Calu3 (cell line): Measurements from ENCODE around the gene ABCG1. TPM values are rescaled to one million over a fixed set of nuclear protein-coding genes. Genes with fewer than 3 reads are reported as not detected.

Source experiments
- BruUV-seq: library from RNA; stranded (reverse); fragments of 400-500 nt; replicated peaks from 2 replicates; lab custom pipeline; 2021; lab: Mats Ljungman, UMichigan
- CTCF ChIA-PET: fragments of 300-600 bp; sonication (Branson Sonifier 250); formaldehyde crosslinking; loops from one replicate; lab custom pipeline; 2022; ENCODE audit warnings: antibody characterized with exemption; lab: Charles Lee
- DNase-seq: peaks from one replicate; pipeline ENCODE4 v3.0.0; 2022
- H3K27ac Mint-ChIP-seq: one replicate; pipeline ENCODE4 v1.8.0; 2022; ENCODE audit warnings: mixed read lengths; ENCODE audit not compliant: unreplicated experiment
- H3K27me3 Mint-ChIP-seq: one replicate; pipeline ENCODE4 v1.8.0; 2022; ENCODE audit warnings: mixed read lengths; ENCODE audit not compliant: unreplicated experiment
- H3K36me3 Mint-ChIP-seq: one replicate; pipeline ENCODE4 v1.8.0; 2022; ENCODE audit warnings: mild to moderate bottlenecking, moderate library complexity, mixed read lengths; ENCODE audit not compliant: insufficient read depth, unreplicated experiment
- H3K4me1 Mint-ChIP-seq: one replicate; pipeline ENCODE4 v1.8.0; 2022; ENCODE audit warnings: mild to moderate bottlenecking, low read depth, mixed read lengths; ENCODE audit not compliant: unreplicated experiment
- H3K4me3 Mint-ChIP-seq: one replicate; pipeline ENCODE4 v1.8.0; 2022; ENCODE audit warnings: mild to moderate bottlenecking, low read depth, moderate library complexity, mixed read lengths; ENCODE audit not compliant: unreplicated experiment
- H3K9me3 Mint-ChIP-seq: one replicate; pipeline ENCODE4 v1.8.0; 2022; ENCODE audit warnings: low read depth, mixed read lengths; ENCODE audit not compliant: unreplicated experiment
- CTCF ChIP-seq: fragments of 200-600 bp; IDR thresholded peaks from one replicate; pipeline ENCODE4 v1.8.0; 2022; ENCODE audit warnings: antibody characterized with exemption; ENCODE audit not compliant: unreplicated experiment
- intact Hi-C: fragments of 100-400 bp; cut with micrococcal nuclease; formaldehyde crosslinking; loops from one replicate; pipeline ENCODE4 v1.10.0; 2022; ENCODE audit not compliant: unreplicated experiment
- total RNA-seq: library from RNA; stranded (reverse); gene quantifications from 2 replicates; pipeline ENCODE4 v1.2.3, GENCODE V29; 2022

Gene ABCG1
- total RNA-seq, 1 experiment from 2014 or later, result 0.19 TPM

GRCh38 chr21:42214081-42214750, 4.7 kb upstream of the ABCG1 start:
- Mint-ChIP-seq H3K27me3 (peaks cover 48% of the 10 kb centered on the region), H3K4me1 (no peaks in the 10 kb centered on the region), H3K9me3 (no peaks in the 10 kb centered on the region), H3K27ac (no peak overlapping the region), H3K36me3 (no peaks in the 10 kb centered on the region), H3K4me3 (no peak overlapping the region)
- intact Hi-C loops, result no loop called here
- DNase-seq, result no peak
- no TSS peak for BruUV-seq
- no peak for TF ChIP-seq CTCF
- CTCF ChIA-PET, result no interaction called here

GRCh38 chr21:42214921-42215320, 4.0 kb upstream of the ABCG1 start:
- no TSS peak for BruUV-seq
- Mint-ChIP-seq H3K36me3 (peaks cover under 1% of the 10 kb centered on the region), H3K9me3 (no peaks in the 10 kb centered on the region), H3K27me3 (peaks cover 52% of the 10 kb centered on the region), H3K4me1 (peaks cover 2% of the 10 kb centered on the region), H3K4me3 (no peak overlapping the region), H3K27ac (no peak overlapping the region)
- no peak for TF ChIP-seq CTCF
- no peak for DNase-seq
- intact Hi-C loops, result no loop called here
- CTCF ChIA-PET, result interaction anchor here (0.8 kb wide), 1 partner anchor 252 kb away, joined by 4 read pairs; no protein-coding TSS in a partner anchor

GRCh38 chr21:42215942-42216725, 2.8 kb upstream of the ABCG1 start:
- no peak for DNase-seq
- Mint-ChIP-seq H3K27me3 (peaks cover 56% of the 10 kb centered on the region), H3K4me3 (no peak overlapping the region), H3K4me1 (peaks cover 9% of the 10 kb centered on the region), H3K36me3 (peaks cover 5% of the 10 kb centered on the region), H3K9me3 (no peaks in the 10 kb centered on the region), H3K27ac (no peak overlapping the region)
- CTCF ChIA-PET, result no interaction called here
- BruUV-seq, result no TSS peak
- no peak for TF ChIP-seq CTCF
- intact Hi-C loops, result no loop called here

GRCh38 chr21:42216726-42217572, 2.0 kb upstream of the ABCG1 start:
- CTCF ChIA-PET, result interaction anchor here (0.6 kb wide), 1 partner anchor 306 kb away, joined by 4 read pairs; no protein-coding TSS in a partner anchor
- no peak for TF ChIP-seq CTCF
- Mint-ChIP-seq H3K9me3 (no peaks in the 10 kb centered on the region), H3K4me1 (peaks cover 9% of the 10 kb centered on the region), H3K27ac (no peak overlapping the region), H3K4me3 (no peak overlapping the region), H3K36me3 (peaks cover 5% of the 10 kb centered on the region), H3K27me3 (peaks cover 56% of the 10 kb centered on the region)
- no TSS peak for BruUV-seq
- DNase-seq, result no peak
- intact Hi-C loops, result no loop called here
